HTR-8/SVneo (cell line): Measurements from ENCODE around the gene ATIC.

ENCODE experiments used
- DNase-seq: peaks from one replicate; pipeline ENCODE4 v3.0.0; 2011; ENCODE audit warnings: low spot score, mixed read lengths; ENCODE audit not compliant: insufficient read length
- FAIRE-seq: peaks from 2 replicates; lab custom pipeline; 2011; peaks lifted over from hg19 to GRCh38; lab: Jason Lieb, UNC

ATIC gene

DNA sequence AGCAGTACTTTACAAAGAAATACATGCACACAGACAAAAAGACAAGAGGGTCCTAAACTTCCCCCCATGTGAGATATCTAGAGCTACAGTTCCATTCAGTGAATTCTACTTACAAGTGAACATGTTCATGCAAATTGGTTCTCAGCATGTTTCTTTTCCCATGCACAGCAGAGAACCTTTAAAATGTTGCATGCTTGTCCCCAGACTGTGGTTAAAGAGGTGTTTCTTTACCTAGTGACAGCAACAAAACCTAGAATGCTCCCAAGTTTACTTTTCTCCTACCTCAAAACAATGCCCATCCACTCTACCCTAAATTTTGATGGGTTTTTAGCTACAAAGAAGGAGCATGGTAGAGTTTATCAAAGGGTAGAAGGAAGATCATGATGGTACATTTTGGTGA, 80.3 kb downstream of the ATIC start:
- DNase-seq = no peak
- FAIRE-seq = no peak

DNA sequence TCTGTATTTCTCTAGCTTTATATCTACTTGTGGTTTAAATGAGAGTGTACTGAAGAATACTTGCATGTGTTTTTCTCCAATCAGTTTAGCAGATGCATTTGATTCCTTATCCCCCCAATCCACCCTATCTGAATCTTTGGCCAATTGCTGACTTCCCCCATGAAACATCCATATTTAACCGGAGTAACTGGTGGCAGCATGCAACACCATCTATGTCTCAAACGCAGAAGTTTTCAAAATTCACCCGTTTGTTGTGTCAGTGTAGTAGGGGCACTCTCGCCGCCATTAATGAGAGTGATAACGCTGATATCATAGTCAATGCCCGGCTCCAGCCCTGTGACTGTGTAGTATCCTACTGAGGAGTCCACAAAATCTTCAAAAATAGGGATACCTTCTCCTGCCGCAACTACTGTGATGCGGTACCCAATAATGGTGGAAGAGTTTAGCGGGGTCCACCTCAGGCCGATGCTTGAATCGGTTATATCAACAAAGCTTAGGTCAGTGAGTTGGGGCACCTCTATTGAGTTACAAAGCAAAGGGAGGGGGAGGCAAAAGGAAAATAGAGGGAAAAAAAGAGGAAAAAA, 80.9 kb downstream of the ATIC start:
- DNase-seq (no peak), FAIRE-seq (no peak)

DNA sequence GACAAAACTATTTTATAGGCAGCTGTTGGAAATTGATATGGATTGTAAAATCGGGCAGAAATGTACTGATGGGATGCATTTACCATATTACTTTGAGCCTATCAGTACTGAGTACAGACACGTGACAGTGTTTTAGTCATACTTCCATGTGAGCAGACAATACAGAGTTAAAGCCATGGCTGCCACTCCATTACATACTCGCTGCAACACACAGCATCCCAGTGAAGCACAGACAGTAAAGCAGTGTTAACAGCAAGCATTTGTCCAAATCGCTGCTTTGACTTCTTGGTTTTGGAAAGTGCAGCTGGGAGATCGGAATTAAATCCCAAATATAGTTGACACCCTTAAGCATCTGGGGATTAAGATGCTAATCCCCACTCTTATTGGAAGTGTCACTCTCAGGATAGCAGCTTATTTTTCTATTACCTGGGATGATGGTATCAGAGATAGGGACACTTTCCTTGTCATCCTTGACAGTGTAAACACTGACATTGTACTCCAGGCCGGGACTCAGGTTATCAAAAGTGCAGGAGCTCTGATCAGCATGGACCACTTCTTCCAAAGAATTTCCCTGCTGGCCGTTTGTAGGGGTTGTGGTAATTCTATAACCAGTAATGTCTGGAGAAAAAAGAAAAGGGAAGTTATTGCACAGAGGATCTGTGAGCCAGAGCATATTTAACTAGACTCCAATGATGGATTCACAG, 82.4 kb downstream of the ATIC start:
- DNase-seq (no peak), FAIRE-seq (no peak)

DNA sequence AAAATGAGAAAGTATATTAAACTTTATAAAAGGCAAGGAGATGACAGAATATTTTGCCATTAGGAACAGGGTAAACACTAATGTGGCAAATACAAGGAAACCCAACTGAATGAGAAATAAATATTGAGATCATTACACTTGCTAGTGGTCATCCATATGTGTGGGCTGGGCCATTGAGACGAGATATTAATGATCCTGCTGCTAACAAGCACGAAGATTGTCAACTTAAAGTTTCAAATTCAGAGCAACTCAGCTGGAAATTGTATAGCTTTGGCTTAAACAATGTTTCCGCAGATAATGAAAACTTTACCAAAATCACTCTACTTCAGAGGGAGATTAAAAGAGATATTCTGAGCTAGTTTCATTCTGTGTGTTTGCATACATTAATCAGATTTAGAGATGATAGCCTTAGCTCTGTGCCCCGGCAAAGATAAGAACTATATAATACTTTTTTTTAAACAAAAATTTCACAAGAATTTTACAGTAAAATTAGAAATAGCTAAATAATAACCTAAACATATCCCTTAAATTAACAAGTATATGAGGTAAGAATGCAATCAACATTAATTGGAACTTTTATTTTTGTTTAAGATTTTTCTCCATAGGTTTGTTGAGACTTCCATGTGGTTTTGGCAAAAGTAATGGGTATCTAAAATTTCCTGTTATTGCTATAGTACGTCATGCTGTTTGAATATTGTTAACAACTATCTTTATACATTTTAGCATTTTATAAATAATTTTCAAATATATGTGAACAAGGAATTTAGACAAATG, 84.0 kb downstream of the ATIC start:
- no peak for FAIRE-seq
- no peak for DNase-seq

DNA sequence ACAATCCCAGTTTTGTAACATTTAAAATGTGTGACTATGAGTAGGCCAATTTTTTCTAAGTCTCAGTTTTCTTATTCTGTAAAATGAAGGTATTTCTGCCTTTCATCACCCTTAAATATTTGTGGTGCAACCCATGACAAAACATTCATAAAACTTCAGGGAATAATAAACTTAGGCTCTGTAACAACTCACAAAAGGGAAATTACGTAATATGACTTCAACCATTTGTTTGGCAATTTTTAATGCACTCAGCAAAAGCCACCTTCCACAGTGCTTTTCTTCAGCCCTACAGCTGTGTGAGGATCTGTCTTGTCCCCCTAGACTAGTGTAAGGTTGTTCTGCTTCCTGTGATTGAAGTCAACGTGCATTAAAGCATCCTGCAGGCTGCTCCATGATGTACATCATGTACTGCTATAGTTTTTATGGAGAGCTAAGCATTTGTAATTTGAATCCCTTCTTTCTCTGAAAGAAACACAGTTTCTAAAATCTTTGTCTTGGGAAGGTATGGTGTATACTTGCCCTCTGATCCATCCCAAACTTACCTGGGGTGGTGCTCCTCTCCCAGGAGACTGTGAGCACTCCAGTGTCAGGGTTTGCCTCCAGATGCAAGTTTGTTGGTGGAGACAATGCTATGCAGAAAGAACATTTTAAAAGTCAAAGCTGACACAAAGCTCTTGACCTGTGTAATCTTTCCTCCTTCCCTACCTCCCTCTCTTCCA, 84.9 kb downstream of the ATIC start:
- no peak for FAIRE-seq

DNA sequence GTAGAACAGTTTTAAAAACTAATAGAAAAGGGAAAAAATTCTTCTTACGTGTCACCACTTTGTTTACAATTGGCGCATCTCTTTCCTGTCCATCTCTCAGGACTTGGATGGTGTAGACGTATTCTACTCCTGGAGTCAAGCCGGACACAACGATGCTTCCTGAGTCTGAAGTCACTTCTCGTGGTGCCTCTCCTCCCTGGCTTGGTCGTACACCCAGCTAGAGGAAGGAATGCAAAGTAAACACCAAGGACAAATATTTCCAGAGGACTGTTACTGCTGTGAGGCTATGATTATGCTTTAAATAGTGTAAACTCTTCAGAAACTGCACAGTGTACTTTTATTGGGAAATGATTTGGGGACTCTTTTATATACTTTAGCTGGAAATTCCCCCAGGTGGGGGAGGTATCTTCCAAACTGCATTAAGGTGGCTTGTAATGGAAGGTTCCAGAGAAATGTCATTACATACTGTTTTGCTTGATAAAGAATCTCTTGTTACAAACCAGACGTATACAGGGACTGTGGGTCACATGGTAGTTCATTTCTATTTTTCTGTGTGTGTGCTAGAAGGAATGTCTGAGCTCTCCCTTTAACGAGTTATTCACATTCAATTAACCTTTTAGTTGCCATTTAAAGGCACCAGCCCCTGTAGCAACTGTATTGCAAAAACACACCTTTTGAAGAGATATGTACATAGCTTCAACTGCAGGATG, 85.9 kb downstream of the ATIC start:
- DNase-seq = no peak
- no peak for FAIRE-seq

More for the DNA sequence above, 84.9 kb downstream of the ATIC start:
- peak; percentile 35 for DNase-seq

DNA sequence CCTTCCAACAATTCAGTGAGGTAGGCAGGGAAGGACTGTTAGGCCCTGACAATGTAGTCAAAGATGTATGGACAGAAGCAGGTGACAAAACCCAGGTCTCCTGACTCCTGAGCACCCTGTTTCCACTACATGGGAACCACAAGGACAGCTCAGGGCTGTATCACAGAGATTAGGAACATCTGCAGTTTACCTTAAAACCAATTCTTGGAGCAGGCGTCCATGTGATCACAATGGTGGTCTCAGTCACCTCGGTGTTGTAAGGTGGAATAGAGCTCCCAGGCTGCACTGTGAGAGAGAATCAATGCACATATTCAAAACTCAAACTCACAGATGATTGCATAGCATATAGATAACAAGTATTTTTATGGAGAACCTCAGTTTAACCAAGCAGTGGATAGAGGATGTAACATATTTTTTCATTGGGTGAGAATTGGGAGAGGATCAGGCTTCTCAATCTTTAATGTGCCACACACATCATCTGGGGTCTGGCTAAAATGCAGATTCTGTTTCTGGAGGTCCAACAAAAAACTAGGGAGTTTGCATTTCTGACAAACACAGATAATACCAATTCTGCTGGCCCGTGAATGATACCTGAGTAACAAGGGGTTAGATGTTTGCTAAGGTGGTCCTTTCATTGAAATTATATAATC, 87.3 kb downstream of the ATIC start:
- no peak for DNase-seq
- FAIRE-seq = no peak
